HepG2 (cell line): ENCODE measurements around the gene TTC23. TPM values are rescaled to one million over a fixed set of nuclear protein-coding genes. Genes with fewer than 3 reads are reported as not detected.

Source experiments
- ATAC-seq: fragments of 200-7000 bp; cut with Tn5 transposase; 3 replicates; pipeline ENCODE4 v1.9.1; 2020; ENCODE audit warnings: mild to moderate bottlenecking, moderate library complexity
- BruUV-seq: library from RNA; stranded (reverse); fragments of 400-500 nt; replicated peaks from 2 replicates; lab custom pipeline; 2021; lab: Mats Ljungman, UMichigan
- CTCF ChIA-PET: fragments of 300-600 bp; formaldehyde crosslinking; extraction: SDS; loops from one replicate; lab custom pipeline; 2021; ENCODE audit warnings: low total read pairs, inconsistent platforms, low intra/inter-chr PET ratio; lab: Yijun Ruan, JAX
- POLR2A ChIA-PET: fragments of 350-600 bp; sonication (Branson Sonifier 250); formaldehyde crosslinking; loops from one replicate; lab custom pipeline; 2020; ENCODE audit warnings: antibody characterized with exemption, inconsistent platforms; lab: Yijun Ruan, JAX
- DNase-seq: peaks from one replicate; pipeline ENCODE4 v3.0.0-alpha.2; 2015; ENCODE audit warnings: low spot score
- FAIRE-seq: peaks from 3 replicates; lab custom pipeline; 2011; peaks lifted over from hg19 to GRCh38; lab: Jason Lieb, UNC
- H2AFZ ChIP-seq: one replicate; pipeline ENCODE4 v1.6.1; 2011; ENCODE audit warnings: low read length, inconsistent platforms
- H3K27ac ChIP-seq: fragments of 300-600 bp; 3 replicates; pipeline ENCODE4 v1.8.0; 2011; ENCODE audit warnings: mixed run types, mild to moderate bottlenecking, mixed read lengths, low read length, inconsistent platforms; ENCODE audit not compliant: insufficient read depth; ENCODE audit errors: extremely low read length
- H3K27me3 ChIP-seq, 2 experiments: fragments of 200-600 bp in 1 of 2; 2 replicates in 1 of 2; 3 replicates in 1 of 2; pipeline versions ENCODE4 v1.6.0 to v1.8.0; 2011; ENCODE audit warnings: low read length in 2 of 2, mild to moderate bottlenecking in 2 of 2, moderate library complexity in 2 of 2, inconsistent platforms in 1 of 2; ENCODE audit not compliant: insufficient read depth in 2 of 2, control insufficient read depth in 1 of 2
- H3K36me3 ChIP-seq, 2 experiments: fragments of 200-600 bp in 1 of 2; replicated peaks in 1 of 2; 2 replicates in 1 of 2; 3 replicates in 1 of 2; pipeline versions ENCODE4 v1.5.1 to v1.8.0; 2011; ENCODE audit warnings: low read length in 2 of 2, inconsistent platforms in 1 of 2; ENCODE audit not compliant: insufficient read depth in 2 of 2, control insufficient read depth in 1 of 2
- H3K4me1 ChIP-seq: 2 replicates; pipeline ENCODE4 v1.5.1; 2012; ENCODE audit warnings: low read length, inconsistent platforms; ENCODE audit not compliant: insufficient read depth
- H3K4me2 ChIP-seq: 2 replicates; pipeline ENCODE4 v1.6.0; 2011; ENCODE audit warnings: low read depth, low read length, inconsistent platforms
- H3K4me3 ChIP-seq, 3 experiments: fragments of 200-600 bp in 1 of 3; sonication (generic), shearing (Covaris generic) in 1 of 3; replicated peaks in 1 of 3; 2 replicates each; pipeline ENCODE4 v1.5.1; 2011 to 2016; ENCODE audit warnings: low read length in 3 of 3, inconsistent platforms in 2 of 3, low read depth in 2 of 3, mild to moderate bottlenecking in 2 of 3, control low read depth in 1 of 3, mixed read lengths in 1 of 3; ENCODE audit not compliant: insufficient read depth in 1 of 3
- H3K79me2 ChIP-seq: one replicate; pipeline ENCODE4 v1.6.1; 2011; ENCODE audit warnings: low read length, inconsistent platforms; ENCODE audit not compliant: insufficient read depth
- H3K9ac ChIP-seq: 2 replicates; pipeline ENCODE4 v1.6.0; 2011; ENCODE audit warnings: mild to moderate bottlenecking, low read depth, low read length, inconsistent platforms; ENCODE audit not compliant: insufficient read depth
- H3K9me3 ChIP-seq: 2 replicates; pipeline ENCODE4 v1.5.1; 2012; ENCODE audit warnings: mild to moderate bottlenecking, low read length
- H4K20me1 ChIP-seq: 2 replicates; pipeline ENCODE4 v1.6.0; 2011; ENCODE audit warnings: inconsistent platforms, mild to moderate bottlenecking, low read length, moderate library complexity; ENCODE audit not compliant: insufficient read depth
- ATF7-NPFF ChIP-seq: sonication (generic); formaldehyde crosslinking; IDR thresholded peaks from 2 replicates; pipeline ENCODE4 v1.8.1; 2023; ENCODE audit warnings: mild to moderate bottlenecking, low read depth, missing genetic modification reagents, moderate library complexity
- CCDC6 ChIP-seq: sonication (generic); formaldehyde crosslinking; IDR thresholded peaks from 2 replicates; pipeline ENCODE4 v1.8.1; 2022; ENCODE audit warnings: mild to moderate bottlenecking, missing genetic modification reagents, moderate library complexity
- CHD4 ChIP-seq: fragments of 200-600 bp; sonication (generic); IDR thresholded peaks from 2 replicates; pipeline ENCODE4 v1.7.0; 2017; ENCODE audit warnings: mild to moderate bottlenecking, low read length, borderline replicate concordance
- HOXA7 ChIP-seq: sonication (generic); formaldehyde crosslinking; IDR thresholded peaks from 2 replicates; pipeline ENCODE4 v1.8.1; 2022; ENCODE audit warnings: mild to moderate bottlenecking, missing genetic modification reagents, moderate library complexity
- MAFF ChIP-seq: IDR thresholded peaks from 2 replicates; pipeline ENCODE4 v1.6.1; 2011; ENCODE audit warnings: low read depth, low read length, improper control_type of control experiment
- MEIS2 ChIP-seq: sonication (generic); formaldehyde crosslinking; IDR thresholded peaks from 2 replicates; pipeline ENCODE4 v1.9.0; 2021; ENCODE audit warnings: mild to moderate bottlenecking, missing genetic modification reagents
- ONECUT2 ChIP-seq: sonication (generic); formaldehyde crosslinking; IDR thresholded peaks from 2 replicates; pipeline ENCODE4 v1.4.0; 2020; ENCODE audit warnings: missing genetic modification reagents
- USF2 ChIP-seq, 2 experiments: sonication (generic) in 1 of 2; formaldehyde crosslinking in 1 of 2; IDR thresholded peaks; 2 replicates each; pipeline versions ENCODE4 v1.5.1 to v1.6.1; 2011 to 2020; ENCODE audit warnings: borderline replicate concordance in 1 of 2, low read depth in 1 of 2, low read length in 1 of 2, mild to moderate bottlenecking in 1 of 2, missing genetic modification reagents in 1 of 2, moderate library complexity in 1 of 2
- ZFP1 ChIP-seq: IDR thresholded peaks from 2 replicates; pipeline ENCODE4 v1.6.1; 2016
- ZMYM3 ChIP-seq: sonication (generic); formaldehyde crosslinking; IDR thresholded peaks from 2 replicates; pipeline ENCODE4 v1.5.1; 2020; ENCODE audit warnings: mild to moderate bottlenecking, missing genetic modification reagents
- ZNF281 ChIP-seq: sonication (generic); formaldehyde crosslinking; IDR thresholded peaks from 2 replicates; pipeline ENCODE4 v1.4.0; 2020; ENCODE audit warnings: missing genetic modification reagents, borderline replicate concordance
- ZNF3 ChIP-seq: IDR thresholded peaks from 2 replicates; pipeline ENCODE4 v1.7.0; 2017; ENCODE audit warnings: inconsistent platforms
- ZNF331 ChIP-seq: sonication (generic); formaldehyde crosslinking; IDR thresholded peaks from 2 replicates; pipeline ENCODE4 v1.4.0; 2020; ENCODE audit warnings: missing genetic modification reagents
- ZNF34 ChIP-seq: sonication (generic); formaldehyde crosslinking; IDR thresholded peaks from 2 replicates; pipeline ENCODE4 v1.4.0; 2020; ENCODE audit warnings: mild to moderate bottlenecking, missing genetic modification reagents, borderline replicate concordance
- ZNF674 ChIP-seq: sonication (generic); formaldehyde crosslinking; IDR thresholded peaks from 2 replicates; pipeline ENCODE4 v1.5.0; 2020; ENCODE audit warnings: low read depth, mild to moderate bottlenecking, missing genetic modification reagents
- ZNF703 ChIP-seq: sonication (generic); formaldehyde crosslinking; IDR thresholded peaks from 2 replicates; pipeline ENCODE4 v1.5.1; 2020; ENCODE audit warnings: missing genetic modification reagents, mild to moderate bottlenecking, moderate library complexity, borderline replicate concordance
- WGBS: methylation state at CpG from one replicate; pipeline ENCODE4 v1.1.6; 2017; ENCODE audit warnings: low lambda C conversion rate; 5-methylcytosine and 5-hydroxymethylcytosine counted together
- in situ Hi-C: cut with HindIII; loops from 2 replicates; pipeline ENCODE4 v1.10.0; 2017; ENCODE audit warnings: low pct_unique_long_range_greater_than_20kb; ENCODE audit not compliant: extremely low pct_ligation_motif_present
- intact Hi-C: fragments of 100-400 bp; cut with micrococcal nuclease; formaldehyde crosslinking; loops from one replicate; pipeline ENCODE4 v1.10.0; 2022; ENCODE audit not compliant: unreplicated experiment
- polyA plus RNA-seq, 8 experiments: library from polyadenylated mRNA; depleted of rRNA in 3 of 8; stranded (reverse) in 7 of 8; unstranded in 1 of 8; fragments of >200 nt; fragmentation: Illumina TruSeq in 4 of 8; extraction: Trizol in 4 of 8; gene quantifications; 2 replicates each; pipeline versions ENCODE4 v1.2.1 to v1.2.3, GENCODE V29; 2011 to 2016; ENCODE audit warnings: low read depth in 4 of 8, missing spikeins in 1 of 8, mixed read lengths in 1 of 8; ENCODE audit not compliant: insufficient read depth in 1 of 8
- total RNA-seq, 5 experiments: library from RNA; depleted of rRNA; stranded (reverse); fragments of >200 nt; fragmentation: Illumina TruSeq; extraction: Trizol; gene quantifications; 2 replicates each; pipeline ENCODE4 v1.2.3, GENCODE V29; 2016; ENCODE audit warnings: low read depth in 1 of 5
- TF ChIP-seq, protein P1 (sequence below): sonication (generic); formaldehyde crosslinking; IDR thresholded peaks from 2 replicates; pipeline ENCODE4 v1.5.0; 2020; ENCODE audit warnings: mild to moderate bottlenecking, missing genetic modification reagents

TTC23 gene
- total and polyA plus RNA-seq, 2 of the 13 experiments (the other 11 are each of a cell fraction or from before 2014, with no cell fraction given) = 1.6 to 11.7 TPM

- Histone ChIP-seq H4K20me1 (no peaks in the 10 kb centered on the region), H3K36me3 (0 out of 5 replicates have a peak, but pooled peaks cover 0 to 1% of the 10 kb centered on the region in 2 experiments), H3K4me3 (no peak overlapping the region), H3K27ac (no peak overlapping the region), H3K27me3 (no peaks in the 10 kb centered on the region), H3K9ac (no peak overlapping the region), H3K9me3 (no peaks in the 10 kb centered on the region), H2AFZ (no peak overlapping the region), H3K79me2 (no peaks in the 10 kb centered on the region), H3K4me2 (no peak overlapping the region), H3K4me1 (peaks cover 30% of the 10 kb centered on the region)
- 100% methylated on average over 2 of the region's 2 CpGs for WGBS
- ChIA-PET POLR2A (no interaction called here), CTCF (no interaction called here)
- no peak for FAIRE-seq
- BruUV-seq = no TSS peak
- DNase-seq = no peak
- in situ Hi-C loops (no loop called here), intact Hi-C loops (no loop called here)
- no peak for ATAC-seq
- TF ChIP-seq CCDC6 (CRISPR knock-in tag) = no peak
- no peak for TF ChIP-seq ZNF674 (CRISPR knock-in tag)
- TF ChIP-seq, protein P1, sequence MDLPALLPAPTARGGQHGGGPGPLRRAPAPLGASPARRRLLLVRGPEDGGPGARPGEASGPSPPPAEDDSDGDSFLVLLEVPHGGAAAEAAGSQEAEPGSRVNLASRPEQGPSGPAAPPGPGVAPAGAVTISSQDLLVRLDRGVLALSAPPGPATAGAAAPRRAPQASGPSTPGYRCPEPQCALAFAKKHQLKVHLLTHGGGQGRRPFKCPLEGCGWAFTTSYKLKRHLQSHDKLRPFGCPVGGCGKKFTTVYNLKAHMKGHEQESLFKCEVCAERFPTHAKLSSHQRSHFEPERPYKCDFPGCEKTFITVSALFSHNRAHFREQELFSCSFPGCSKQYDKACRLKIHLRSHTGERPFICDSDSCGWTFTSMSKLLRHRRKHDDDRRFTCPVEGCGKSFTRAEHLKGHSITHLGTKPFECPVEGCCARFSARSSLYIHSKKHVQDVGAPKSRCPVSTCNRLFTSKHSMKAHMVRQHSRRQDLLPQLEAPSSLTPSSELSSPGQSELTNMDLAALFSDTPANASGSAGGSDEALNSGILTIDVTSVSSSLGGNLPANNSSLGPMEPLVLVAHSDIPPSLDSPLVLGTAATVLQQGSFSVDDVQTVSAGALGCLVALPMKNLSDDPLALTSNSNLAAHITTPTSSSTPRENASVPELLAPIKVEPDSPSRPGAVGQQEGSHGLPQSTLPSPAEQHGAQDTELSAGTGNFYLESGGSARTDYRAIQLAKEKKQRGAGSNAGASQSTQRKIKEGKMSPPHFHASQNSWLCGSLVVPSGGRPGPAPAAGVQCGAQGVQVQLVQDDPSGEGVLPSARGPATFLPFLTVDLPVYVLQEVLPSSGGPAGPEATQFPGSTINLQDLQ = no peak
- no peak for TF ChIP-seq ZFP1 (CRISPR knock-in tag)
- no peak for TF ChIP-seq ONECUT2 (CRISPR knock-in tag)
- no peak for TF ChIP-seq MEIS2 (CRISPR knock-in tag)
- TF ChIP-seq HOXA7 = no peak
- no peak for TF ChIP-seq ZNF281 (CRISPR knock-in tag)
- no peak for TF ChIP-seq ATF7-NPFF (CRISPR knock-in tag)
- TF ChIP-seq ZNF34 (CRISPR knock-in tag) = no peak
- TF ChIP-seq USF2 (IDR thresholded peaks at IDR 0.05; ENCODE audit: low read depth, low read length) = no peak
- no peak for TF ChIP-seq USF2 (CRISPR knock-in tag; IDR thresholded peaks at IDR 0.05; ENCODE audit: borderline replicate concordance)
- TF ChIP-seq ZNF703 (CRISPR knock-in tag) = no peak
- no peak for TF ChIP-seq ZNF331
- no peak for TF ChIP-seq ZNF3
- no peak for TF ChIP-seq ZMYM3
- no peak for TF ChIP-seq CHD4
- TF ChIP-seq MAFF = no peak
These were observed 72.6 kb downstream of the TTC23 start for GRCh38 chr15:99176757-99177156.
